Eye (tissue), 1 donor: ENCODE data around the gene LRRC75B.

Experiments
- DNase-seq: peaks from one replicate; pipeline ENCODE4 v3.0.0-alpha.2; 2015

Gene LRRC75B

GRCh38 chr22:24584871-24585411, 7.9 kb downstream of the LRRC75B start:
- DNase-seq: no peak

DNA sequence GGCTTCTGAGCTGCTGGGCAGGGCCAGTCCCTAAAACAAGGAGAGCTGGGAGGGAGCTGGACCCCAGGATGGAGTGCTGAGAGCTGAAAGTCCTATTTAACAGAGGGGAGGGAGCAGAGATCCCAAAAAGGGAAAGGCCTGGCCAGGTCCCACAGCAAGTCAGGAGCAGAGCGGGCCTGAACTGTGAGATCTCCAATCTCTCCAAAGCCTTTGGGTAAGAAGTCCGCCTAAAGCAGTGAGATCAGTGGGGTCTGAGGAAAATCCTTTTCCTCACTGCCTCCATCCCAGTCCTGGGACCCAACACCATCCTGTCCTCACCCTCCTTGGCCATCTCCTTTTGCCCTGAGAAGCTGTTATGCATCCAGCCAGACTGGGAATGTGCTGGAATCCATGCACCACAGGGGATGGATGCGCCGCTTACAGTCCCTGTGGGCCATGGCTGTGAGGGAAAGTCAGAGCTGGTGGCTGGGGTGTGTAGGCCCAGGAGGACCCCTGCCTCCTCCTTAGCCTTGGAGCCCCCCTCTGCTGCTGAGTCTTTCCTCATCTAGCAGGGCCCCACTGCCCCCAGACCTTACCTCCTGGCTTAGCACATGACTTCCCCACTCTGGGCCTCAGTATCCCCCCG, 8.6 kb downstream of the LRRC75B start:
- DNase-seq: no peak

DNA sequence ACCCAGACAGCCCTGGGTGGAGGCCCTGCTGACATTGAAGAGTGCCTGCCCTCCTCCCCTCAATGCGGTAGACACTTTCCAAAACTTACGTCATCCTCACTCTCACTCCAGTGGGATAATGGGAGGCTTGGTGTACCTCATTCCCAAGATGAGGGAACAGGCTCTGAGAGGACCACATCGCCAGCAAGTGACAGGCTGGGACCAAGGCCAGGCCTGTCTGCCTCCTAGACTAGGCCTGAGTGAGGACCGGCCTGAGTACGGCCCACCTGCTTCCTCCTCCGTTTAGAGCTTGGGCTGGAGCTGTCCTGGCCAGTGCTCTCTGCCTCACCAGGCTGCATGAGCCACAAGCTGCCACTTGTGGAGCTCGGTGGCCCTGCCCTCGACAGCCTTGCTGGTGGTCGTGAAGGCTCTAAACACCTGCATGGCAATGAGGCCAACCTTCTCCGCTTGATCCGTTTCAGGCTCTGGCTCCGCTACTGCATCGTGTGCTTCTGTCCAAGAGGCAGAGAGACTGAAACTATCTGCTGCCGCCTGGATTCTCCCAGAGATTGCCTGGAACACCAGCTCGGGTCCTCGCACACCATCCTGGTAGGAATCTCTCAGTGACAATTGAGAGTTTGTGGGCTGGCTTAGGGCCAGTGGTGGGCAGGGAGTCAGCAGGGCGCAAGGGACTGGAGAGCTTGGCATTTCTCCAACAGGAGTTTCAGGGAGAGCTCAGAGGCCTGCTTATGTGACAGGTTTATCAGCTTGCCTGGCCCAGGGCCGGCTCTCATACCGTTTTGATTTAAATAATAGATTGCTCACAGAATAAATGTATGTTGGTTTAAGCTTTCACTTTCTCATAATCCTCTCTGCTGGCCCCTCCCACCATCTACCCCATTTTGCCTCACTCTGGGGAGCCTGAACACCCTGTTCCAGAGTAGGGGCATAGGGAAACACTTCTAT, 9.4 kb downstream of the LRRC75B start:
- DNase-seq: no peak

GRCh38 chr22:24582056-24582814, 10.6 kb downstream of the LRRC75B start:
- DNase-seq: no peak

DNA sequence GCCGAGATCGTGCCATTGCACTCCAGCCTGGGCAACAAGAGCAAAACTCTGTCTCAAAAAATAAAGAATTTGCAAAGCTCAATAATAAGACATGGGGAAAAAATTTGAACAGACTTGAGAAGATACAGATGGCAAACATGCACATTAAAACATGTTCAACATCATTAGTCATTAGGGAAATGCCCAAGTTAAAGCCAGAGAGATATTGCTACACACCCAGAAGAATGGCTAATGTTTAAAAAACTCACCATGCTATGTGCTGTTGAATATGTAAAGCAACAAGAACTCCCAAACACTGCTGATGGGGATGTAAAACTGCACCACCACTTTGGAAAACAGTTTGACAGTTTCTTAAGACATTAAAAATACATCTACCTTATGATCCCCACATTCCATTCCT, 12.6 kb downstream of the LRRC75B start:
- no peak for DNase-seq

GRCh38 chr22:24579258-24579601, 13.6 kb downstream of the LRRC75B start:
- no peak for DNase-seq

DNA sequence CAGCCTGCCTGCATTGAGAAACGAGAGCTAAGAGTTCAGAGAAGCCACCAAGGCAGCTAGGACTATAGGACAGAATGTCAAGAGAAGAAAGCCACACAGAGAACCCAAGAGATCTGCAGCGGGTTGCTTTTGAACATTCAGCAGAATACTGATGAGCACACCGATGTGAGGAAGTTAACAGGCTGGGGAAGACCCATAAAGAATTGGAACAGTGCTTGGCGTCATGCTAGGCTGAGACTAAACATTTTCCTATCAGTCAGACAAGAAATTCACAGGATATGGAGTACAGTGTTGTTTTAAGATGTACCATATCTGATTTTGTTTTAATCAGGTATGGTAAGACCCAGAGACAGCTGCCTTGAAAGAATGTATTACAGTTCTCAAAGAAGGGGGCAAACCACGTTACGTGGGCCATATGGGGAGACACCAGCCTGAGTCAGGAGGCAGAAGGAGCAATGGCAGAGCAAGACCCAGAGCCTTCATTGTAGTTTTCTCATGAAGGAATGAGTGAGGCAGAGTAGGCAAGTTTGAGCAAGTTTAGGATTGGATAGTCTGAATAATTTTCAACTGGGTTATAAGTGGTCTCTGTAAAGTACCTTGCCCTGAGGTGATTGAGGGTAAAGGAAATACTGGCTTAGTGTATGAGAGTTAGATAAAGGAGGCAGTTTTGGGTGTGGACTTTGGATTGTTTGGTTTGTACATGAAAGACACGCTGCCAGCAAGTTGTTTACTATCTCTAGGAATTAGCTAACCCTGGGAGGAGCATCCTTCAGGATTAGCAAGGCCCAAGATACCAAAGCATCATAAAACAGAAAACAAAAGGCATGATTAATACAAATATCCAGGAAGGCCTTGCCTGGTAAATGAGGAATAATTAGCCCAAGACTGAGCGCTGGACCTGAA, 14.3 kb downstream of the LRRC75B start:
- no peak for DNase-seq

DNA sequence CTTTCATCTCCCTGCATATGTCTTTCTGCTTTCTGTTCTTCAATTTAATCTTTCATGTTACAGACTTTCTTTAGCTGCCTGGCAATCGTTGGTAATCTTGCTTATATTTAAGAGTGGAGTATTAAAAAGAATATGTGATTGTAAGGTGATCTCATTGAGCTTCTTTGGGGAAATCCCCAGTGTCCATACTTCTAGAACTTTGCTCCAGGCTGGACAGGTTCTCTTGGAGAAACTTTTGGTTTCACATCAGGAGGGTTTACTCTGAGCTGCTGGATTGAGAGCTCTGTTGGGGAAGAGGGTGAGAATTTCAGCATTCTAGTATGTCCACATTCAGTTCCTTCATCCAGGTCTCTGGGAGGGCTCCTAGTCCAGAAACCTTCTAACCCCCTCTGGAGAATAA, 16.1 kb downstream of the LRRC75B start:
- no peak for DNase-seq

DNA sequence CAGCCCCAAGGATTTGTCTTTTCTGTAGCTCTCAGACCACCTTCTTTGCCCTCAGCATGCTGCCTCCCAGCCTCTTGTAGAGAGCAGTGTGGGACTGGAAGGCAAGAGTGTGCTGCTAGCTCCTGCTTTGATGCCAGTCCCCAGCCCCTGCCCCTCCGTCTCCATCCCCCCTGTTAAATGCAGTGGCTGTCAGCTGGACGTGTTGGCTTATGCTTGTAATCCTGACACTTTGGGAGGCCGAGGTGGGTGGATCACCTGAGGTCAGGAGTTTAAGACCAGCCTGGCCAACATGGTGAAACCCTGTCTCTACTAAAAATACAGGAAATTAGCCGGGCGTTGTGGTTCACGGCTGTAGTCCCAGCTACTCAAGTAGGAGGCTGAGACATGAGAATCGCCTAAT, 21.6 kb downstream of the LRRC75B start:
- no peak for DNase-seq

DNA sequence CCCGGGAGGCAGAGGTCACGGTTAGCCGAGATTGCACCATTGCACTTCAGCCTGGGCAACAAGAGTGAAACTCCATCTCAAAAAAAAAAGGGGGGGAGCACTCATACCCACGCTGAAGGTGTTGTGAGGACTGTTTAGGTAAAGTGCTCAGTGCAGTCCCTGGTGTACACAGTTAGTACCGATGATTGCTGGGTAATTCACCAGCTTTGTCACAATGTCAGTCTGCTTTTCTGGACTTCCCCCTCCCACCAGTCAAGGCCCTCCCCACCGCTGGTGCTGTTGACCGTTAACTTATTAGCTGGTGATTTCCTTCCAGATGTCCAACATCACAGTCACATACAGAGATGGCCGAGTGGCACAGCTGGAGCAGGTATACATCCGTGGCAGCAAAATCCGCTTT, 25.2 kb downstream of the LRRC75B start:
- DNase-seq: no peak

GRCh38 chr22:24566899-24567511, 25.9 kb downstream of the LRRC75B start:
- DNase-seq: no peak

GRCh38 chr22:24565077-24565476, 27.8 kb downstream of the LRRC75B start:
- DNase-seq: no peak

DNA sequence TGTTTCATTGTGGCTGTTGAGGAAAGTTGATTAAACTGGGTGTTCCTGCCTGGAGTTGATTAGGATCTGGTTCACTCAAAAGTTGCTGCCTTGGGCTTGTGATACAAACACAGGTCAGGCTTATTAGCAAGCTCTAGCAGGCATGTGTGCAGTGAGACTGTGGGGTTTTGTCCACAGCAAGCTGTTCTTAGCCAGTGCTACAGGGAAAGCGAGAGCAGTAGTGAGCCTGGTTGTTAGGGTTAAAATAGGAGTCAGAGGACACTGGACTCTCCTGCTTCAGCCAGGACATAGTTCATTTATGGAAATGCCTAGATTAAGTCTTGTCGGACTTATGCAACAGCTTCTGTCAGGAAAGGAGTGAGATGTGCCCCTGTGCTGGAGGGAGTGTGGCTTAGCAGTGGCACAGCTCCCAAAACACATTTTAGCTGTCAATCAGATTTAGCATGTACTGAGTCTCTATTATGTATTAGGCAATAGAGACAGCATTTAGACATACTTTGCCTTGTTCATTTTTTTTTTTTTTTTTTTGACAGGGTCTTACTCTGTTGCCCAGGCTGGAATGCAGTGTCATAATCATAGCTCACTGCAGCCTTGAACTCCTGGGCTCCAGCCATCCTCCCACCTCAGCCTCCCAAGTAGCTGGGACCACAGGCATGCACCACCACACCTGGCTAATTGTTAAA, 28.4 kb downstream of the LRRC75B start:
- DNase-seq: no peak

GRCh38 chr22:24563246-24563645, 29.6 kb downstream of the LRRC75B start:
- DNase-seq: no peak

DNA sequence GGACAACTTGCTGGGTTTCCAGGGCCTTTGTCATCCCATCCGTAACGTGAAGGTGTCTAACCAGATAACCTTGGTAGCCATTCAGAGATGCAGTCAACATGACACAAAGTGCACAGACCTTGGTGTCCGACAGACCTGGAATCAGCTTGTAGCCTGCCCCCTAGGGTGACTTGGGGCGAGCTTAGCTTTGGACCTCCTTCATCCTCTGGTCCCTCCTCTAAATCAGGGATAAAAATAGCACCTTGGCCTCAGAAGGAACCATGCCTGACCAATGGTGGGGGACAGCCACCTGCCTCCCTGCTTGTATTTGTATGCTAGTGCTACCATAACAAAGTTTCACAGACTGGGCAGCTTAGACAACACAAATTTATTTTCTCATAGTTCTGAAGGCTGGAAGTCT, 33.4 kb downstream of the LRRC75B start:
- no peak for DNase-seq

DNA sequence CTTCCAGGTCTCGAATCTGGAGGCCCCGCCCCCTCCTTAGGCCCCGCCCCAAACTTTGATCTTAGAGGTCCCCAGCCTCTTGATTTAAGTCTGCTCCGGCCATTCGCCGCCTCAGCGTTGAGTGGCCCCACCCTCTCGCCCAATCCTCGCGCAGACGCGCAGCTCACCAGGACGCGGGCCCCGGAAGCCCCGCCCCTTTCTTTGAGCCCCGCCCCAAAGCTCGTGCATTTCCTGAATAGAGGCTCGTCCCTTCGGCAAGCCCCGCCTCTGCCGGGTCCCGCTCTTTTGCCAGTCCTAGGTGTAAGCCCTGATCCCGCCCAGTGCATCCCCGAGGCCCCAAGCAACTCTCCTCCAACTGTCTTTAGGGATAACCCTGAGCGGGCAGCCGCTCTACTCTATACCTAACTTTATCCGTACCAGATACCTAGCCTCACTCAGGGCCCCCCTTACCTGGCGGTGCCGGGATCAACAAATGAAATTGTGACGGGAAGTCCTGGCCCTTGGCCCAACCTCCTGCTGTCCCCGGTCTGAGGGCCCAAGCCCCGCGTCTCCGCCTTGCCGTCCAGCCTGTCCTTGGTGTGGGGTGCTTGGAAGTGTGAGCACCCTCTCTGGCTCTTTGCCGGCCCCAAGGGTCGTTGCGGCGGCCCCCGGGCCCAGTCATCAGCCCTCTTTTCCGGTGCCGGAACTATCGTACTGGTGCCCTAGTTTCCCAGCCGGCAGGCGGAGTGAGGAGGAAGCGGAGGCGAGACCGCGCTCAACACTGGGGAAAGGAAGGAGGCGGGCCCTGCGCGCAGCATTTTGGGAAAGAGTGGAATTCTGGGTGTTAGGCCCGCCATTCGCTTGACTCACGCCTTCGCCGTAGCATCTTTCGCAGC, 37.5 kb downstream of the LRRC75B start, which contains the start of gene SNRPD3:
TSS of gene SNRPD3 (plus strand) at position 835 of the 875 bp plus-strand sequence. CDS start 1,676 bp downstream, outside the sequence.
- DNase-seq: peak; percentile 100

DNA sequence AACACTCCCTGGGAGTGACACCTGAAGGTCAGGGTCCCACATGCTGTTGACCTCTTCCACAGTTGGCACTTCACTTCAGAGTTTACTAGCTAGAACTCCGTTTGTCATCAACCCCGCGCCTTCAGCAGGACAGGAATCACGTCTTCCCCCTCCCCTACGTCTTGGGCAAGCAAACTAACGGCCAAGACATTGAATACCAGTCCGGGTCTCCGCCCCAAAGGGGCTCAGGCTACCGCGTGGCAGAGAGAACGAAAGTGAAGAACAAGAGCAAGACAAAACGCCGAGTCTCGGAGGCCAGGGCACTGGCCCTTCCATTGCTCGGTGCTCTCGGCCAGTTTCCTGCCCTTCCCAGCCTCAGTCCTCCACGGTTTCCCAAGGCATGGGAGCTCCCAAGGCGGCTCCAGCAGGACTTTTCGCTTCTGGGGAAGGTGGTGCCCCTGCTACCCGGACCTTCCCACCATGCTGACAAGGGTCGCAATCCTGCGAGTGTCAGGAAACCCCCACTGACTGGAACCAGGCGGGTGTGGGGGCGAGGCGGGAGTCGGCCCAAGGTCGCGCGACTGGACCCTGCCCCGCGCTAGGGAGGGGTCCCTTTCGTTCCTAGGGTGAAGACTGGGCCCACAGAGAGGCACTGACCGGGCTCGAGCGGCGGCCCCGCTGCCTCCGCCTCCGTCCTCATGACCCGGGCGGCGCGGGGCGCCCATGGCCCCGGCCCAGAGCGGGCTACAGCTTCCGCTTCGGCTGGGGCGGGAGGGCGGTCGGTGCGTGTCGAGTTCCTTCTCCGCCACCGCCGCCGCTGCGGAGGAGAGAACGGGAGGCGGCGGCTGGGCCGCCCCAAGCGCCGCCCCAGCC, 38.3 kb downstream of the LRRC75B start, which contains the start of gene GUCD1:
TSS of gene GUCD1 (minus strand) at position 826 of the 852 bp plus-strand sequence. CDS start at position 679, 147 bp downstream.
- no peak for DNase-seq

DNA sequence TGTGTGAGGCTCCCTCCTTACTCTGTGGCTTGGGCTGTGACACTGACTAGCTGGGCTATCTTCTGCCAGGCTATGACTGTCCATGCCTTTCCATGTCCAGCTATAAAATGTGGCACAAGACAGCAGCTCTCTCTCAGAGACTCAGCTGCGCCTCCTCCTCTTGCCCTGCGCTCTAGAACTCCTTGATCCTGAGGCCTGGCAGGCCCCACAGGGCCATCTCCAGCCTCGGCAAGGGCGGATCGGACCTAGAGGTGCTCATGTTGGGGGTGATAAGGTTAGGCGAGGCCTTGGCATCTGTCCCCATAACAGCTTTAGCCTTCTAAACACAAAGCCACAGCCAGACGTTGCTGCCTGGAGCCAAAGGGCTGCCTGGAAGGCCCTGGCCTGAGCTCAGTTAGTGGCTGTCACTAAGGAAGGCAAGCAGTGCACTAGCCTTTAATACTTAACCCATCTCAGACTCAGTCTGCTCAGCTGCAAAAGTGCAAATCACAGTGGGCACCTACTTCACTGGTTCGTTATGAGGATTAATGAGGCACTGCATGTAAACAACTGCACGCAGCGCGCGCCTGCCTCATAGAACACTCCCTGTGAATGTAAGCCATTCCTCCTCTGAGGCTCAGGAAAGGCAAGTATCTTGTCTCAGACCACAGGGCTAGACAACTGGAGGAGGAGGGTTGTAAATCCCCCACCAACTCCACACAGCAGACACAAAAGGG, 39.1 kb downstream of the LRRC75B start:
- DNase-seq: peak; percentile 9
